ENCODE results near the gene C16orf46. TPM values are rescaled to one million over a fixed set of nuclear protein-coding genes. Genes with fewer than 3 reads are reported as not detected.

C16orf46 gene
- polyA plus RNA-seq, 1 of the 3 experiments (the other 2 are of a cell fraction), result 1.5 TPM

- H3K9ac ChIP-seq, result no peak overlapping the region
- CTCF ChIA-PET, result interaction anchor here (2.4 kb wide), 1 partner anchor 64 kb away, joined by 6 read pairs; the partner anchor contains the start of gene ATMIN
These were observed 22.9 kb upstream of the C16orf46 start for GRCh38 chr16:81099958-81100357.

GRCh38 chr16:81097230-81097629, 20.2 kb upstream of the C16orf46 start:
- Histone ChIP-seq H3K27ac (ENCODE audit: low read depth in 2 of 2, low read length in 1 of 2) (no peak overlapping the region), H3F3A (replicated peaks; ENCODE audit: insufficient read depth) (no peaks in the 10 kb centered on the region), H3K36me3 (replicated peaks in 1 of 2; ENCODE audit: control insufficient read depth in 1 of 2, insufficient read depth in 2 of 2, low read length in 1 of 2) (peaks cover 0 to 14% of the 10 kb centered on the region in 2 experiments), H4K20me1 (ENCODE audit: insufficient read depth) (no peaks in the 10 kb centered on the region), H3K4me3 (ENCODE audit: low read depth in 2 of 2, low read length in 1 of 2) (no peak overlapping the region), H3K79me2 (ENCODE audit: insufficient read depth) (peaks cover 35% of the 10 kb centered on the region), H3K9me3 (no peaks in the 10 kb centered on the region), H2AFZ (ENCODE audit: low read depth) (0 out of 2 replicates have a peak overlapping the region, but pooled peaks have one; percentile 97), H3K27me3 (ENCODE audit: insufficient read depth) (no peaks in the 10 kb centered on the region), H3K9ac (no peak overlapping the region), H3K9me2 (no peaks in the 10 kb centered on the region), H3K4me2 (no peak overlapping the region), H3K4me1 (ENCODE audit: control insufficient read depth in 1 of 2, insufficient read depth in 2 of 2, low read depth in 1 of 2, low read length in 1 of 2) (peaks cover 0 to 4% of the 10 kb centered on the region in 2 experiments; a peak in 1 of 4 replicates)
- WGBS (ENCODE audit: low lambda C conversion rate), result 94% methylated on average over 6 of the region's 6 CpGs
- no peak for DNase-seq
- CTCF ChIA-PET, result interaction anchor here (1.0 kb wide), 1 partner anchor 62 kb away, joined by 4 read pairs; the partner anchor contains the start of gene ATMIN
- TF ChIP-seq CTCF (IDR thresholded peaks at IDR 0.05) (no peak), YY1 (IDR thresholded peaks at IDR 0.05; ENCODE audit: low read depth) (no peak), FOSL2 (IDR thresholded peaks at IDR 0.05; ENCODE audit: borderline replicate concordance, low read depth) (no peak), CHD2 (IDR thresholded peaks at IDR 0.05; ENCODE audit: low read length, partially characterized antibody) (no peak)
- POLR2A ChIA-PET, result no interaction called here

More at GRCh38 chr16:81099958-81100357, 22.9 kb upstream of the C16orf46 start:
- H3K4me3 ChIP-seq (ENCODE audit: low read depth in 2 of 2, low read length in 1 of 2), result no peak overlapping the region
- no peaks in the 10 kb centered on the region for H3K27me3 ChIP-seq (ENCODE audit: insufficient read depth)
- TF ChIP-seq CHD2 (IDR thresholded peaks at IDR 0.05; ENCODE audit: low read length, partially characterized antibody) (no peak), RAD21 (IDR thresholded peaks at IDR 0.05; ENCODE audit: low read length) (no peak), CTCF (IDR thresholded peaks at IDR 0.05) (no peak), GABPA (IDR thresholded peaks at IDR 0.05; ENCODE audit: low read depth) (no peak), USF1 (IDR thresholded peaks at IDR 0.05; ENCODE audit: borderline replicate concordance, low read depth) (no peak), TCF12 (IDR thresholded peaks at IDR 0.05) (no peak), IRF3 (IDR thresholded peaks at IDR 0.05; ENCODE audit: low read depth, low read length) (no peak), JUND (IDR thresholded peaks at IDR 0.05) (no peak)
- no peaks in the 10 kb centered on the region for H3K9me2 ChIP-seq
- H3K4me2 ChIP-seq, result no peak overlapping the region
- no peak for DNase-seq
- H2AFZ ChIP-seq (ENCODE audit: low read depth), result no peak overlapping the region
- peaks cover 8% of the 10 kb centered on the region for H3K79me2 ChIP-seq (ENCODE audit: insufficient read depth)
- H4K20me1 ChIP-seq (ENCODE audit: insufficient read depth), result no peaks in the 10 kb centered on the region
- POLR2A ChIA-PET, result no interaction called here
- H3F3A ChIP-seq (replicated peaks; ENCODE audit: insufficient read depth), result no peaks in the 10 kb centered on the region
- no peaks in the 10 kb centered on the region for H3K9me3 ChIP-seq
- peaks cover 0 to 4% of the 10 kb centered on the region in 2 experiments; a peak in 1 of 4 replicates for H3K4me1 ChIP-seq (ENCODE audit: control insufficient read depth in 1 of 2, insufficient read depth in 2 of 2, low read depth in 1 of 2, low read length in 1 of 2)
- no peaks in the 10 kb centered on the region for H3K36me3 ChIP-seq (replicated peaks in 1 of 2; ENCODE audit: control insufficient read depth in 1 of 2, insufficient read depth in 2 of 2, low read length in 1 of 2)
- H3K27ac ChIP-seq (ENCODE audit: low read depth in 2 of 2, low read length in 1 of 2), result no peak overlapping the region

All from SK-N-SH (cell line).